G401 (cell line): ENCODE results near the gene NCKAP5. TPM values are rescaled to one million over a fixed set of nuclear protein-coding genes. Genes with fewer than 3 reads are reported as not detected.

Experiments
- DNase-seq: peaks from one replicate; pipeline ENCODE4 v3.0.0-alpha.2; 2015; ENCODE audit warnings: low spot score
- in situ Hi-C: cut with HindIII; loops from 2 replicates; pipeline ENCODE4 v1.10.0; 2016; ENCODE audit warnings: low sequenced_read_pairs, mixed read lengths
- total RNA-seq: library from RNA; depleted of rRNA; stranded (reverse); fragments of >200 nt; shearing (Covaris generic); gene quantifications from 2 replicates; pipeline ENCODE4 v1.2.3, GENCODE V29; 2014

The NCKAP5 gene
- total RNA-seq, 1 experiment from 2014 or later = not detected

- DNase-seq = no peak
- in situ Hi-C loops = no loop called here
Observed at GRCh38 chr2:133416146-133416545, 152.1 kb downstream of the NCKAP5 start.

- in situ Hi-C loops = no loop called here
- no peak for DNase-seq
Observed at GRCh38 chr2:133415210-133415876, 152.9 kb downstream of the NCKAP5 start.

GRCh38 chr2:133414486-133415209 is 153.6 kb downstream of the NCKAP5 start:
- no peak for DNase-seq
- in situ Hi-C loops = no loop called here

GRCh38 chr2:133413863-133414262 is 154.4 kb downstream of the NCKAP5 start:
- in situ Hi-C loops = no loop called here
- DNase-seq = no peak

- in situ Hi-C loops = no loop called here
- DNase-seq = no peak
Observed at GRCh38 chr2:133412694-133413093, 155.6 kb downstream of the NCKAP5 start.

GRCh38 chr2:133411857-133412256 is 156.4 kb downstream of the NCKAP5 start:
- in situ Hi-C loops = no loop called here
- DNase-seq = no peak

GRCh38 chr2:133411101-133411500 is 157.2 kb downstream of the NCKAP5 start:
- no peak for DNase-seq
- in situ Hi-C loops = no loop called here

- no peak for DNase-seq
- in situ Hi-C loops = no loop called here
Observed at GRCh38 chr2:133409581-133410285, 158.5 kb downstream of the NCKAP5 start.

GRCh38 chr2:133408671-133409070 is 159.6 kb downstream of the NCKAP5 start:
- DNase-seq = no peak
- in situ Hi-C loops = no loop called here

- in situ Hi-C loops = no loop called here
Observed at GRCh38 chr2:133407341-133407740, 160.9 kb downstream of the NCKAP5 start.

GRCh38 chr2:133405252-133405651 is 163.0 kb downstream of the NCKAP5 start:
- in situ Hi-C loops = no loop called here
- no peak for DNase-seq

More at GRCh38 chr2:133407341-133407740, 160.9 kb downstream of the NCKAP5 start:
- no peak for DNase-seq

GRCh38 chr2:133400411-133400810 is 167.9 kb downstream of the NCKAP5 start:
- DNase-seq = no peak
- in situ Hi-C loops = no loop called here

GRCh38 chr2:133393895-133394294 is 174.4 kb downstream of the NCKAP5 start:
- no peak for DNase-seq
- in situ Hi-C loops = no loop called here

GRCh38 chr2:133390156-133390555 is 178.1 kb downstream of the NCKAP5 start:
- DNase-seq = no peak
- in situ Hi-C loops = no loop called here

- in situ Hi-C loops = no loop called here
- no peak for DNase-seq
Observed at GRCh38 chr2:133389569-133389968, 178.7 kb downstream of the NCKAP5 start.

- no peak for DNase-seq
- in situ Hi-C loops = no loop called here
Observed at GRCh38 chr2:133382566-133382965, 185.7 kb downstream of the NCKAP5 start.

GRCh38 chr2:133380991-133381390 is 187.3 kb downstream of the NCKAP5 start:
- in situ Hi-C loops = no loop called here
- no peak for DNase-seq

- DNase-seq = no peak
- in situ Hi-C loops = no loop called here
Observed at GRCh38 chr2:133378928-133379549, 189.2 kb downstream of the NCKAP5 start.

GRCh38 chr2:133378386-133378785 is 189.9 kb downstream of the NCKAP5 start:
- in situ Hi-C loops = no loop called here
- DNase-seq = no peak

GRCh38 chr2:133377599-133377998 is 190.7 kb downstream of the NCKAP5 start:
- no peak for DNase-seq
- in situ Hi-C loops = no loop called here
